ENCODE measurements around the gene PKP3. TPM values are rescaled to one million over a fixed set of nuclear protein-coding genes. Genes with fewer than 3 reads are reported as not detected.

PKP3 gene
- total RNA-seq, 4 donors from 2014 or later, result 0.33 to 2.8 (median 1.3) TPM

GRCh38 chr11:445765-446588 is 52.0 kb downstream of the PKP3 start:
- TF ChIP-seq, protein P1, sequence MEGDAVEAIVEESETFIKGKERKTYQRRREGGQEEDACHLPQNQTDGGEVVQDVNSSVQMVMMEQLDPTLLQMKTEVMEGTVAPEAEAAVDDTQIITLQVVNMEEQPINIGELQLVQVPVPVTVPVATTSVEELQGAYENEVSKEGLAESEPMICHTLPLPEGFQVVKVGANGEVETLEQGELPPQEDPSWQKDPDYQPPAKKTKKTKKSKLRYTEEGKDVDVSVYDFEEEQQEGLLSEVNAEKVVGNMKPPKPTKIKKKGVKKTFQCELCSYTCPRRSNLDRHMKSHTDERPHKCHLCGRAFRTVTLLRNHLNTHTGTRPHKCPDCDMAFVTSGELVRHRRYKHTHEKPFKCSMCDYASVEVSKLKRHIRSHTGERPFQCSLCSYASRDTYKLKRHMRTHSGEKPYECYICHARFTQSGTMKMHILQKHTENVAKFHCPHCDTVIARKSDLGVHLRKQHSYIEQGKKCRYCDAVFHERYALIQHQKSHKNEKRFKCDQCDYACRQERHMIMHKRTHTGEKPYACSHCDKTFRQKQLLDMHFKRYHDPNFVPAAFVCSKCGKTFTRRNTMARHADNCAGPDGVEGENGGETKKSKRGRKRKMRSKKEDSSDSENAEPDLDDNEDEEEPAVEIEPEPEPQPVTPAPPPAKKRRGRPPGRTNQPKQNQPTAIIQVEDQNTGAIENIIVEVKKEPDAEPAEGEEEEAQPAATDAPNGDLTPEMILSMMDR (IDR thresholded peaks at IDR 0.05; ENCODE audit: low read depth), result no peak

DNA sequence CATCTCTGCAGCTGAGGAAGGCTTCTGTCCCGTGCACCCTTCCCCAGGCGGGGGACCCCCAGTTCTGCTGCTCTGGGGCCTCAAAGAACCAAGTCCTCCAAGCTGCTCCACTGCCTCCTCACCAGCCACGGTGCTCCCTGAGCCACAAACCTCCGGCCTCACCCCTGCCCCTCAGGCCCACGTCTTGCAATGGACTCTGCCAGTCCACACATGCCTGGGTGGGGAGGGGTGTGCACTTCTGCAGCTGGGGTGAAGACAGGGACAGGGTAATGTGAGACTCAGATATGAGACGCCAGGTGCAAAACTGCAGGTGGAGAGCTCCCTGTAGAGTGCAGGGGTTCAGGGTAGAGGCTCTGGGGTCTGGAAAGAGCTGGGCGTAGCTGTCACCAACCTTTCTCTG is 52.9 kb downstream of the PKP3 start:
- TF ChIP-seq, protein P1 (IDR thresholded peaks at IDR 0.05; ENCODE audit: low read depth), result no peak

- TF ChIP-seq, protein P1 (IDR thresholded peaks at IDR 0.05; ENCODE audit: low read depth), result no peak
These were observed 54.1 kb downstream of the PKP3 start for GRCh38 chr11:447923-448731.

- TF ChIP-seq, protein P1 (IDR thresholded peaks at IDR 0.05; ENCODE audit: low read depth), result no peak
These were observed 56.1 kb downstream of the PKP3 start, which contains the start of gene PTDSS2 for GRCh38 chr11:449889-450808. PTDSS2 (plus strand) TSS chr11:450279; CDS start chr11:450456, 177 bp downstream.

GRCh38 chr11:450809-451451 is 56.9 kb downstream of the PKP3 start:
- TF ChIP-seq, protein P1 (IDR thresholded peaks at IDR 0.05; ENCODE audit: low read depth), result no peak

DNA sequence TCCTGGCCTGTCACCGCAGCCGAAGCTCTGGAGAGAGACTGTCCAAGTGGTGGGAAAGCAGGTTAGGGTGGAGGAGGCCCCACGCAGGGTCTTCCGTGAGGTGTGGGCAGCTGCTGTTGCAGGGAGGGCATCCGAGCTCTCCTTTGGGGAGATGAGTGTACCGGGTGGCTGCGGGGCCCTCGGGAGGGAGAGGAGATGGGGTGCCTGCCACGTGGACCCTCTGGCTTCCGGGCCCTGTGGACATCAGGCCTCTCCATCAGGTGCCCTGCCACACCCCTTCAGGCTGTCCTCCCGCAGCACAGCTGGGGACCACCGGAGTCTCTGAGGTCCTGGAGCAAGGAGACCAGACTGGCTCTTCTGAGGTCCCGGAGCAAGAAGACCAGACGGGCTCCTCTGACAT is 57.7 kb downstream of the PKP3 start:
- TF ChIP-seq, protein P1 (IDR thresholded peaks at IDR 0.05; ENCODE audit: low read depth), result no peak
